Forelimb muscle (tissue), 1 donor: Measurements from ENCODE around the gene CDC40. TPM values are rescaled to one million over a fixed set of nuclear protein-coding genes. Genes with fewer than 3 reads are reported as not detected.
"Not testable (repeated sequence)": the region's sequence is repeated elsewhere in the genome, so short reads cannot be mapped to it uniquely, and the experiment has no call there.

Experiments
- DNase-seq: peaks from one replicate; pipeline ENCODE4 v3.0.0-alpha.2; 2013; ENCODE audit warnings: low read depth
- polyA plus RNA-seq: library from polyadenylated mRNA; unstranded; fragments of 120-200 nt; gene quantifications from one replicate; pipeline ENCODE4 v1.2.1, GENCODE V29; 2013; ENCODE audit not compliant: insufficient read length

Gene CDC40
- polyA plus RNA-seq, 1 donor, result 12.6 TPM

GRCh38 chr6:110270165-110270564 lies 89.9 kb downstream of the CDC40 start:
- no peak for DNase-seq

GRCh38 chr6:110271732-110272022 lies 91.5 kb downstream of the CDC40 start:
- no peak for DNase-seq

- not testable (repeated sequence) for DNase-seq
These were observed 92.6 kb downstream of the CDC40 start for GRCh38 chr6:110272781-110273180.

- no peak for DNase-seq
These were observed 97.0 kb downstream of the CDC40 start for GRCh38 chr6:110277100-110277665.

Other genes with a start within 250 kb of the CDC40 start
- not detected for gene GPR6, start 202.1 kb upstream of the CDC40 start, polyA plus RNA-seq
- gene WASF1, start 757 bp upstream of the CDC40 start, polyA plus RNA-seq, result 8.1 TPM
- gene METTL24, start 177.9 kb downstream of the CDC40 start, polyA plus RNA-seq, result 0.37 TPM
- 0.95 TPM for gene DDO, start 235.1 kb downstream of the CDC40 start, polyA plus RNA-seq